Endodermal cell (in vitro differentiated cells): Measurements from ENCODE around the gene PAXIP1. TPM values are rescaled to one million over a fixed set of nuclear protein-coding genes. Genes with fewer than 3 reads are reported as not detected.

ENCODE experiments used
- DNase-seq: peaks from one replicate; pipeline ENCODE4 v3.0.0-alpha.2; 2017
- H3K27ac ChIP-seq: 2 replicates; pipeline ENCODE4 v1.5.1; 2013; ENCODE audit warnings: mild to moderate bottlenecking, low read depth, low read length, moderate library complexity
- H3K27me3 ChIP-seq: 2 replicates; pipeline ENCODE4 v1.6.1; 2013; ENCODE audit warnings: mild to moderate bottlenecking, low read length, moderate library complexity; ENCODE audit not compliant: insufficient read depth, control insufficient read depth, poor library complexity, severe bottlenecking
- H3K36me3 ChIP-seq: 2 replicates; pipeline ENCODE4 v1.7.0; 2013; ENCODE audit warnings: mild to moderate bottlenecking, low read length, moderate library complexity; ENCODE audit not compliant: control insufficient read depth, insufficient read depth
- H3K4me1 ChIP-seq: one replicate; pipeline ENCODE4 v1.7.0; 2013; ENCODE audit warnings: low read length; ENCODE audit not compliant: control insufficient read depth, insufficient read depth
- H3K4me3 ChIP-seq: 2 replicates; pipeline ENCODE4 v1.5.1; 2013; ENCODE audit warnings: mild to moderate bottlenecking, low read length, moderate library complexity
- H3K9ac ChIP-seq: 2 replicates; pipeline ENCODE4 v1.6.1; 2013; ENCODE audit warnings: mild to moderate bottlenecking, low read length, moderate library complexity; ENCODE audit not compliant: poor library complexity, severe bottlenecking; ENCODE audit errors: extremely low read depth
- H3K9me3 ChIP-seq: 2 replicates; pipeline ENCODE4 v1.6.1; 2013; ENCODE audit warnings: mild to moderate bottlenecking, low read length, moderate library complexity; ENCODE audit not compliant: control insufficient read depth
- H3K27ac Mint-ChIP-seq: 2 replicates; pipeline ENCODE4 v1.8.0; 2020; ENCODE audit warnings: mixed read lengths
- H3K27me3 Mint-ChIP-seq: 2 replicates; pipeline ENCODE4 v1.8.0; 2021; ENCODE audit warnings: mild to moderate bottlenecking, mixed read lengths; ENCODE audit not compliant: insufficient read depth
- H3K36me3 Mint-ChIP-seq: 2 replicates; pipeline ENCODE4 v1.8.0; 2020; ENCODE audit warnings: low read depth, mixed read lengths
- H3K4me1 Mint-ChIP-seq: 2 replicates; pipeline ENCODE4 v1.8.0; 2020; ENCODE audit warnings: mixed read lengths
- H3K4me3 Mint-ChIP-seq: 2 replicates; pipeline ENCODE4 v1.8.0; 2020; ENCODE audit warnings: mild to moderate bottlenecking, moderate library complexity, mixed read lengths
- H3K9me3 Mint-ChIP-seq: 2 replicates; pipeline ENCODE4 v1.8.0; 2020; ENCODE audit warnings: mild to moderate bottlenecking, mixed read lengths
- CTCF ChIP-seq: fragments of 200-600 bp; sonication (generic); conservative IDR thresholded peaks from 2 replicates; pipeline ENCODE4 v1.5.0; 2021; ENCODE audit warnings: antibody characterized with exemption, mild to moderate bottlenecking
- WGBS, 2 experiments: methylation state at CpG; one replicate each; pipeline versions ENCODE4 v1.1.5 to v1.1.7; 2013; ENCODE audit warnings: missing lambda C conversion rate in 2 of 2, mixed read lengths in 1 of 2; ENCODE audit not compliant: insufficient coverage in 1 of 2, insufficient read length in 1 of 2; 5-methylcytosine and 5-hydroxymethylcytosine counted together
- total RNA-seq, 2 donors: library from RNA; stranded (reverse); fragmentation: NEBNext Ultra II Directional in 1 of 2; extraction: Animal tissue kit (Norgen Biotek cat#: 25700) in 1 of 2; gene quantifications; 2 replicates in 1 of 2; 3 replicates in 1 of 2; pipeline ENCODE4 v1.2.1, GENCODE V29; 2021

Gene PAXIP1
- total RNA-seq, 2 donors from 2014 or later: 33.4 to 35.0 TPM

- Mint-ChIP-seq H3K27me3 (peaks cover 1% of the 10 kb centered on the region), H3K4me3 (no peak overlapping the region), H3K36me3 (no peaks in the 10 kb centered on the region), H3K9me3 (peaks cover 7% of the 10 kb centered on the region), H3K27ac (no peak overlapping the region), H3K4me1 (peaks cover 1% of the 10 kb centered on the region)
- 60 to 88% methylated on average over 1 of the region's 1 CpG for WGBS, 2 experiments
- Histone ChIP-seq H3K9ac (no peak overlapping the region), H3K4me3 (no peak overlapping the region), H3K27me3 (no peaks in the 10 kb centered on the region), H3K4me1 (no peaks in the 10 kb centered on the region), H3K36me3 (no peaks in the 10 kb centered on the region), H3K9me3 (no peaks in the 10 kb centered on the region), H3K27ac (no peak overlapping the region)
- no peak for TF ChIP-seq CTCF
- no peak for DNase-seq
Observed at GRCh38 chr7:155027879-155028278, 25.0 kb upstream of the PAXIP1 start.

- Histone ChIP-seq H3K9ac (no peak overlapping the region), H3K27ac (no peak overlapping the region), H3K9me3 (no peaks in the 10 kb centered on the region), H3K4me1 (no peaks in the 10 kb centered on the region), H3K4me3 (no peak overlapping the region), H3K36me3 (no peaks in the 10 kb centered on the region), H3K27me3 (no peaks in the 10 kb centered on the region)
- DNase-seq: no peak
- WGBS, 2 experiments: 91 to 95% methylated on average over 6 to 7 of the region's 7 CpGs
- peaks cover 1% of the 10 kb centered on the region for H3K27me3 Mint-ChIP-seq
- no peak overlapping the region for H3K27ac Mint-ChIP-seq
- H3K9me3 Mint-ChIP-seq: no peaks in the 10 kb centered on the region
- H3K4me1 Mint-ChIP-seq: peaks cover 3% of the 10 kb centered on the region
- no peak for TF ChIP-seq CTCF
- H3K4me3 Mint-ChIP-seq: no peak overlapping the region
- H3K36me3 Mint-ChIP-seq: no peaks in the 10 kb centered on the region
Observed at GRCh38 chr7:155021699-155022145, 18.8 kb upstream of the PAXIP1 start.

GRCh38 chr7:155020996-155021395 lies 18.1 kb upstream of the PAXIP1 start:
- Histone ChIP-seq H3K27me3 (no peaks in the 10 kb centered on the region), H3K36me3 (no peaks in the 10 kb centered on the region), H3K4me1 (no peaks in the 10 kb centered on the region), H3K27ac (no peak overlapping the region), H3K9me3 (no peaks in the 10 kb centered on the region), H3K9ac (no peak overlapping the region), H3K4me3 (no peak overlapping the region)
- H3K4me1 Mint-ChIP-seq: peaks cover 3% of the 10 kb centered on the region
- no peak overlapping the region for H3K27ac Mint-ChIP-seq
- H3K4me3 Mint-ChIP-seq: no peak overlapping the region
- H3K36me3 Mint-ChIP-seq: no peaks in the 10 kb centered on the region
- H3K9me3 Mint-ChIP-seq: no peaks in the 10 kb centered on the region
- peak; percentile 58 for TF ChIP-seq CTCF
- peaks cover 1% of the 10 kb centered on the region for H3K27me3 Mint-ChIP-seq
- WGBS, 2 experiments: 83 to 90% methylated on average over 4 to 5 of the region's 5 CpGs
- peak; percentile 68 for DNase-seq
